ENCODE results near the gene NUS1.

DNA sequence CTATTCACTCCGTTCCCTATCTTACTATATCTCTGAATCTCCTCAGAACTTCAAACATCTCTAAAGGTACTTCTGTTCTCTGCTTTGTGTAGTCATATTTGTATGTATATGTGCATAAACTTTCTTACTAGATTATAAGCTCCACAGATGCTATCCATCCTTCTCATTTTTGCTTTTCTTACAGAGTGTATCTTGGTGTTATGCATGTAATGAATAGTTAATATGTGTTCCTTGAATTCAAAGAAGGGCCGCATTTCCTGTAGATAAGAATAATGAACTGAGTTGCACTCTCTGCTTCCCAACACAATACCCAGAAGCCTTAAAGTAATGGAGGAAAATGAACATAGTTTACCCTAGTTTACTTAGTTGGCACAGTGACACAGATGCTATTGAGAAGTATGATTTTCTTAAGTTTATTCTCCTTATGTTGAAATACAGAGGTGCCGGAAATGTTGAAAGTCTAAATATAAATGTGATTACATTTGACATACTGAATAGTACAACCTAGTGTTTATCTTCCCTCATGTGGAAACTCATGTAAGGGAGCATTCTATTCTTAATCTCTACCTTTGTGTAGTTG, 6.0 kb downstream of the NUS1 start:
- TF ChIP-seq, protein P1, sequence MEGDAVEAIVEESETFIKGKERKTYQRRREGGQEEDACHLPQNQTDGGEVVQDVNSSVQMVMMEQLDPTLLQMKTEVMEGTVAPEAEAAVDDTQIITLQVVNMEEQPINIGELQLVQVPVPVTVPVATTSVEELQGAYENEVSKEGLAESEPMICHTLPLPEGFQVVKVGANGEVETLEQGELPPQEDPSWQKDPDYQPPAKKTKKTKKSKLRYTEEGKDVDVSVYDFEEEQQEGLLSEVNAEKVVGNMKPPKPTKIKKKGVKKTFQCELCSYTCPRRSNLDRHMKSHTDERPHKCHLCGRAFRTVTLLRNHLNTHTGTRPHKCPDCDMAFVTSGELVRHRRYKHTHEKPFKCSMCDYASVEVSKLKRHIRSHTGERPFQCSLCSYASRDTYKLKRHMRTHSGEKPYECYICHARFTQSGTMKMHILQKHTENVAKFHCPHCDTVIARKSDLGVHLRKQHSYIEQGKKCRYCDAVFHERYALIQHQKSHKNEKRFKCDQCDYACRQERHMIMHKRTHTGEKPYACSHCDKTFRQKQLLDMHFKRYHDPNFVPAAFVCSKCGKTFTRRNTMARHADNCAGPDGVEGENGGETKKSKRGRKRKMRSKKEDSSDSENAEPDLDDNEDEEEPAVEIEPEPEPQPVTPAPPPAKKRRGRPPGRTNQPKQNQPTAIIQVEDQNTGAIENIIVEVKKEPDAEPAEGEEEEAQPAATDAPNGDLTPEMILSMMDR (IDR thresholded peaks at IDR 0.05), result no peak
- no peak for TF ChIP-seq POLR2A (IDR thresholded peaks at IDR 0.05)

All from uterus (tissue), 2 donors.